Type B pancreatic cell (in vitro differentiated cells): Measurements from ENCODE around the gene OBSCN. TPM values are rescaled to one million over a fixed set of nuclear protein-coding genes. Genes with fewer than 3 reads are reported as not detected.

ENCODE experiments used
- DNase-seq: peaks from one replicate; pipeline ENCODE4 v3.0.0; 2021; ENCODE audit warnings: mixed read lengths; ENCODE audit not compliant: unreplicated experiment; ENCODE audit errors: extremely low spot score
- H3K27ac Mint-ChIP-seq: 2 replicates; pipeline ENCODE4 v1.8.0; 2021; ENCODE audit warnings: mild to moderate bottlenecking, mixed read lengths
- H3K27me3 Mint-ChIP-seq: 2 replicates; pipeline ENCODE4 v1.8.0; 2021; ENCODE audit warnings: mixed read lengths
- H3K36me3 Mint-ChIP-seq: 2 replicates; pipeline ENCODE4 v1.8.0; 2021; ENCODE audit warnings: mixed read lengths
- H3K4me1 Mint-ChIP-seq: one replicate; pipeline ENCODE4 v1.8.0; 2021; ENCODE audit warnings: mixed read lengths; ENCODE audit not compliant: unreplicated experiment
- H3K4me3 Mint-ChIP-seq: 2 replicates; pipeline ENCODE4 v1.8.0; 2021; ENCODE audit warnings: mild to moderate bottlenecking, mixed read lengths
- H3K9me3 Mint-ChIP-seq: 2 replicates; pipeline ENCODE4 v1.8.0; 2021; ENCODE audit warnings: mixed read lengths
- total RNA-seq: library from RNA; stranded (reverse); gene quantifications from 2 replicates; pipeline ENCODE4 v1.2.1, GENCODE V29; 2021; ENCODE audit warnings: low replicate concordance
- TF ChIP-seq, protein P1 (sequence below): fragments of 200-600 bp; sonication (generic); conservative IDR thresholded peaks from 2 replicates; pipeline ENCODE4 v1.5.0; 2021; ENCODE audit warnings: antibody characterized with exemption, mild to moderate bottlenecking

Gene OBSCN
- total RNA-seq, 1 donor from 2014 or later = 48.9 TPM

DNA sequence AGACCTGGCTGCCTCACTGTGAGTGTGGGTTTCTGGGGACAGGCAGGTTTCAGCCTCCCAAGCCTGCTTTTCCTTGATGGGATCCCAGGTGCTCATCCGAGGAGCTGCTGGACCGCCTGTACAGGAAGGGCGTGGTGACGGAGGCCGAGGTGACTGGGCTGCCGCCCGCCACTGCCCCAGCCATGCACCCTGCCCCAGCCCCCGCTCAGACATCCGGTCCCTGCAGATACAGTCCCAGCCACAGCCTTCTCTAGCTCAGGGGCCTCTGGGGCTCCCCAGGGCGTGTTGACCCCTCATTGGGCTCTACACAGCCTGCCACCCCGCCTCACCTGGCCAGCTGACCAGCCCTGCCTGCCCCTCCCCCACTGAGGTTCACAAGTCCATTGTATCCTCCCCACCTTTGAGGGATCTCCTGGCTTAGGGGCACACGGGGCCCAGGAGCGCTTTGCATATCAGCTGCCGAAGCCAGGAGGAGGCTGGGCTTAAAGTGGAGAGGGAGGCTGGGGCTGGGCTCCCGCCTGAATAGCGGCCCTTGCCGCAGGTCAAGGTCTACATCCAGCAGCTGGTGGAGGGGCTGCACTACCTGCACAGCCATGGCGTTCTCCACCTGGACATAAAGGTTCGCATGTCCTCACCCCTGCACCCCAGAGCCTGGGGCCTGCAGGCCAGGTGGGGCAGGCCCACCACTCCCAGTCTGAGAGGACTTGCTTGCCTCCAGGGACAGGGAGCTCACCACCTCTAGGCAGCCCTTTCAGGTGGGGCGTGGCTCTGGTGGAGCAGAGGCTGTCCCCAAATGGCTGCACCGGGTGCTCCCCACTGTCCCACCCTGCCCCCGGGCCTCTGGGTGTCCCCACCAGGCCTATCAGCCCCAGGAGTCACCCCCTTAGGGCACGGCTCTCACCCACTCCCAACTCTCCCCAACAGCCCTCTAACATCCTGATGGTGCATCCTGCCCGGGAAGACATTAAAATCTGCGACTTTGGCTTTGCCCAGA, 160.3 kb downstream of the OBSCN start:
- no peak for DNase-seq
- no peaks in the 10 kb centered on the region for H3K9me3 Mint-ChIP-seq
- no peak overlapping the region for H3K27ac Mint-ChIP-seq
- no peaks in the 10 kb centered on the region for H3K27me3 Mint-ChIP-seq
- TF ChIP-seq, protein P1, sequence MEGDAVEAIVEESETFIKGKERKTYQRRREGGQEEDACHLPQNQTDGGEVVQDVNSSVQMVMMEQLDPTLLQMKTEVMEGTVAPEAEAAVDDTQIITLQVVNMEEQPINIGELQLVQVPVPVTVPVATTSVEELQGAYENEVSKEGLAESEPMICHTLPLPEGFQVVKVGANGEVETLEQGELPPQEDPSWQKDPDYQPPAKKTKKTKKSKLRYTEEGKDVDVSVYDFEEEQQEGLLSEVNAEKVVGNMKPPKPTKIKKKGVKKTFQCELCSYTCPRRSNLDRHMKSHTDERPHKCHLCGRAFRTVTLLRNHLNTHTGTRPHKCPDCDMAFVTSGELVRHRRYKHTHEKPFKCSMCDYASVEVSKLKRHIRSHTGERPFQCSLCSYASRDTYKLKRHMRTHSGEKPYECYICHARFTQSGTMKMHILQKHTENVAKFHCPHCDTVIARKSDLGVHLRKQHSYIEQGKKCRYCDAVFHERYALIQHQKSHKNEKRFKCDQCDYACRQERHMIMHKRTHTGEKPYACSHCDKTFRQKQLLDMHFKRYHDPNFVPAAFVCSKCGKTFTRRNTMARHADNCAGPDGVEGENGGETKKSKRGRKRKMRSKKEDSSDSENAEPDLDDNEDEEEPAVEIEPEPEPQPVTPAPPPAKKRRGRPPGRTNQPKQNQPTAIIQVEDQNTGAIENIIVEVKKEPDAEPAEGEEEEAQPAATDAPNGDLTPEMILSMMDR = no peak
- no peaks in the 10 kb centered on the region for H3K4me1 Mint-ChIP-seq
- H3K4me3 Mint-ChIP-seq = no peak overlapping the region
- no peaks in the 10 kb centered on the region for H3K36me3 Mint-ChIP-seq

DNA sequence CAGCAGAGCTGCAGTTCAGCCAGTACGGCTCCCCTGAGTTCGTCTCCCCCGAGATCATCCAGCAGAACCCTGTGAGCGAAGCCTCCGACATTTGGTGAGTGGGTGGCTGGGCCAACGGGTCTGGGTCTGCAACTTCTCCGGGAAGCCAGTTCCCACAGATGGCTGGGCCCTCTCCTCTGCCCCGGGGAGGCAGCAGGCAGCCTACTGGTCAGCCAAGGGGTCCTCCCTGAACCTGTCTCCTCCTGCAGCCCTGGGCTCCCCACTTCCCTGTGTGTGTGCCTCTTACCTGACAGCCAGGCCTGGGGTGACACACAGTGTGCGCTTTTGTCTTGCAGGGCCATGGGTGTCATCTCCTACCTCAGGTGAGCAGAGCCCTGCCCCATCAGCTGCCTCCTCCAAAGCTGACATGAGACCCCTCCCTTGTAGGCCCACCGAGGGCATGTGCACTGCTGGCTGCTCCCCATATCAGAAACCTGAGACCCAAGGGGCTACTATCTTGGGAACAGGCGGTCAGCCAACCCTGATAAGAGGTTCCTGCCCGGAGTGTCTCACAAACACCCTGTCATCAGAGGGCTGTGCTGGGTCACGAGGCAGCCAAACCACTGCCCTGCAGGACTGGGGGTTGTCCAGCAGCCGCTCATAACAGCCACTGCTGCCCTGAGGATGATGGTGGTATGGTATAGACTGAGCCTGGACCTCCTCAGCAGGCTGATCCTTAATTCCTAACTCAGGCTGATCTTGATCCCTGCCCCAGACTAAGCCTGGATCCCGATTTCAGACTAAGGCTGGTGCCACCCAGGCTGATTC, 161.2 kb downstream of the OBSCN start:
- H3K4me3 Mint-ChIP-seq = no peak overlapping the region
- no peak for DNase-seq
- no peak overlapping the region for H3K27ac Mint-ChIP-seq

DNA sequence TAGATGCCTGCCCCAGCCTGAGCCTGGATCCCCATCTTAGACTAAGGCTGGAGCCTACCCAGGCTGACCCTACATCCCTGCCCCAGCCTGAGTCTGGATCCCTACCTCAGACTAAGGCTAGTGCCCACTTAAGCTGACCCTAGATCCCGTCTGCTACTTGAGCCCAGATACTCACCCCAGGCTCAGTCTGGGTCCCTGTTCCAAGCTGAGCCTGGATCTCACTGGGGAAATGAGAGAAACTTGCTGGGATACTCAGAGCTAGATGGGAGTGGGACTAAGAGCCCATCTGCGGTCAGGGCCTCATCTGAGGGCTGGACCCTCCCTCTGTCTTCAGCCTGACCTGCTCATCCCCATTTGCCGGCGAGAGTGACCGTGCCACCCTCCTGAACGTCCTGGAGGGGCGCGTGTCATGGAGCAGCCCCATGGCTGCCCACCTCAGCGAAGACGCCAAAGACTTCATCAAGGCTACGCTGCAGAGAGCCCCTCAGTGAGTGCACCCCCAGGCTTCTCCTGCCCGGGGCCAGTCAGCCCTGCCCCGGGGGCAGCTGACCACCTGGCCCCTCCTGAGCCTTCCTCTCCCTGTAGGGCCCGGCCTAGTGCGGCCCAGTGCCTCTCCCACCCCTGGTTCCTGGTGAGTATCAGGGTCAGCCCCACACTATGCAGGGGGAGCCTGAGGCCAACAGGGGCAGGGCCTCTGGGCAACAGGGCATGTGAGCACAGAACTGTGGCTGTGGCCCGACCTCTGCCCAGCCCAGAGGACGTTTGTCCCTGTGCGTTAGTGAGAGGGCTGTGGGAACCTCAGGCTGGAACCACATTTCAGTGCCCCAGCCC, 162.0 kb downstream of the OBSCN start:
- Mint-ChIP-seq H3K36me3 (no peaks in the 10 kb centered on the region), H3K4me3 (no peak overlapping the region), H3K9me3 (no peaks in the 10 kb centered on the region), H3K27me3 (no peaks in the 10 kb centered on the region), H3K27ac (no peak overlapping the region), H3K4me1 (no peaks in the 10 kb centered on the region)
- TF ChIP-seq, protein P1 = no peak
- DNase-seq = no peak

More for the DNA sequence above, 161.2 kb downstream of the OBSCN start:
- no peaks in the 10 kb centered on the region for H3K4me1 Mint-ChIP-seq
- H3K27me3 Mint-ChIP-seq = no peaks in the 10 kb centered on the region
- H3K9me3 Mint-ChIP-seq = no peaks in the 10 kb centered on the region
- TF ChIP-seq, protein P1 = no peak
- H3K36me3 Mint-ChIP-seq = no peaks in the 10 kb centered on the region

DNA sequence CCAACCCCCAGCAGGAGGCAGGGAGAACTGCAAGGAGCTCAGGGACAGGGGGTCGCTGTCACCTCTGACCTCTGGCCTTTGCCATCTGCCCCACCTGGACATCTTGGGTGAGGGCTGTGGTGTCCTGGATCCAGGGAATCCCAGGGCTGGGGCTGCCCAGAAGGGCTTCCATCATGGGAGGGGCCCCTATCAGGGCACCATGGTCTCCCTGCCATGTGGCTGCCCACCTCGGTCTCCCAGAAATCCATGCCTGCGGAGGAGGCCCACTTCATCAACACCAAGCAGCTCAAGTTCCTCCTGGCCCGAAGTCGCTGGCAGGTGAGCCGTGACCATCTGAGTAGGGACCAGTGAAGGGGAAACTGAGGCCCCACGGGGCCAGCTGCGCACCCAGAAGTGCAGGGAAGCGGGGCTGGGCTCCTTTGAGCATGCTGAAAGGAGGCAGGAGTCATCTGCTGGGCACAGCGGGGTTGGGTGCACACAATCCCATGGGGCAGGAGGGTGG, 162.6 kb downstream of the OBSCN start:
- Mint-ChIP-seq H3K27ac (no peak overlapping the region), H3K36me3 (no peaks in the 10 kb centered on the region), H3K4me3 (no peak overlapping the region), H3K27me3 (no peaks in the 10 kb centered on the region), H3K4me1 (no peaks in the 10 kb centered on the region), H3K9me3 (no peaks in the 10 kb centered on the region)
- no peak for DNase-seq
- TF ChIP-seq, protein P1 = no peak
